CD8-positive, alpha-beta memory T cell (primary cell): ENCODE data around the gene ERFL. TPM values are rescaled to one million over a fixed set of nuclear protein-coding genes. Genes with fewer than 3 reads are reported as not detected.

ENCODE experiments used
- CTCF ChIA-PET: fragments of 350-600 bp; sonication (Branson Sonifier 250); formaldehyde crosslinking; loops from one replicate; lab custom pipeline; 2021; ENCODE audit warnings: antibody characterized with exemption; lab: Charles Lee
- POLR2A ChIA-PET: fragments of 350-600 bp; sonication (Branson Sonifier 250); formaldehyde crosslinking; loops from one replicate; lab custom pipeline; 2021; ENCODE audit warnings: antibody characterized with exemption; lab: Charles Lee
- DNase-seq, 5 donors: peaks; one replicate each; pipeline versions ENCODE4 v3.0.0 to v3.0.0-alpha.2; 2020 to 2022; ENCODE audit warnings: mixed read lengths in 1 of 5
- H3K27ac ChIP-seq: one replicate; pipeline ENCODE4 v1.7.0; 2013; ENCODE audit warnings: low read depth, mild to moderate bottlenecking, low read length, moderate library complexity
- H3K27me3 ChIP-seq: 2 replicates; pipeline ENCODE4 v1.7.0; 2013; ENCODE audit warnings: low read length, mild to moderate bottlenecking; ENCODE audit not compliant: insufficient read depth, poor library complexity, severe bottlenecking
- H3K36me3 ChIP-seq: 2 replicates; pipeline ENCODE4 v1.7.0; 2013; ENCODE audit warnings: mild to moderate bottlenecking, low read length, moderate library complexity; ENCODE audit not compliant: insufficient read depth
- H3K4me1 ChIP-seq: 2 replicates; pipeline ENCODE4 v1.7.0; 2013; ENCODE audit warnings: mild to moderate bottlenecking, low read length, moderate library complexity; ENCODE audit not compliant: insufficient read depth
- H3K4me3 ChIP-seq: 2 replicates; pipeline ENCODE4 v1.7.0; 2013; ENCODE audit warnings: mild to moderate bottlenecking, low read length
- H3K9me3 ChIP-seq: 2 replicates; pipeline ENCODE4 v1.7.0; 2013; ENCODE audit warnings: mild to moderate bottlenecking, low read length
- H3K27ac Mint-ChIP-seq, 8 donors: one replicate each; pipeline ENCODE4 v1.8.0; 2020 to 2021; ENCODE audit warnings: mixed read lengths in 8 of 8, mild to moderate bottlenecking in 6 of 8, inconsistent platforms in 3 of 8, moderate library complexity in 3 of 8
- H3K27me3 Mint-ChIP-seq, 2 donors: one replicate each; pipeline ENCODE4 v1.8.0; 2020 to 2021; ENCODE audit warnings: mixed read lengths in 2 of 2, mild to moderate bottlenecking in 1 of 2, moderate library complexity in 1 of 2
- H3K36me3 Mint-ChIP-seq, 3 donors: one replicate each; pipeline ENCODE4 v1.8.0; 2020 to 2021; ENCODE audit warnings: mixed read lengths in 3 of 3, inconsistent platforms in 1 of 3, mild to moderate bottlenecking in 1 of 3
- H3K4me1 Mint-ChIP-seq, 3 donors: one replicate each; pipeline ENCODE4 v1.8.0; 2020 to 2021; ENCODE audit warnings: mixed read lengths in 3 of 3, inconsistent platforms in 1 of 3, mild to moderate bottlenecking in 1 of 3
- H3K4me3 Mint-ChIP-seq, 7 donors: one replicate each; pipeline ENCODE4 v1.8.0; 2020 to 2021; ENCODE audit warnings: mixed read lengths in 7 of 7, mild to moderate bottlenecking in 6 of 7, moderate library complexity in 4 of 7, inconsistent platforms in 2 of 7
- H3K9me3 Mint-ChIP-seq, 5 donors: one replicate each; pipeline ENCODE4 v1.8.0; 2020 to 2022; ENCODE audit warnings: mixed read lengths in 5 of 5, mild to moderate bottlenecking in 3 of 5, moderate library complexity in 2 of 5, inconsistent platforms in 1 of 5
- polyA plus RNA-seq: library from polyadenylated mRNA; unstranded; fragments of 300-500 nt; fragmentation: Illumina TruSeq; gene quantifications from one replicate; pipeline ENCODE4 v1.2.3, GENCODE V29; 2021
- total RNA-seq, 2 experiments: library from RNA; stranded (reverse); gene quantifications; one replicate each; pipeline ENCODE4 v1.2.3, GENCODE V29; 2021

Gene ERFL
- total and polyA plus RNA-seq, 3 experiments from 2014 or later: 1.3 to 1.4 TPM; not detected in 1

- Mint-ChIP-seq H3K9me3 (no peaks in the 10 kb centered on the region), H3K27me3 (peaks cover 3 to 6% of the 10 kb centered on the region in 2 donors), H3K36me3 (peaks cover 0 to 5% (median 0%) of the 10 kb centered on the region in 3 donors), H3K4me3 (peak overlapping the region in 6 of 7 donors; percentile 36 to 65 (median 52)), H3K27ac (peak overlapping the region in 5 of 8 donors; percentile 16 to 79 (median 25)), H3K4me1 (peaks cover 40 to 47% (median 43%) of the 10 kb centered on the region in 3 donors)
- Histone ChIP-seq H3K4me3 (no peak overlapping the region), H3K4me1 (peaks cover 43% of the 10 kb centered on the region), H3K9me3 (no peaks in the 10 kb centered on the region), H3K27ac (no peak overlapping the region), H3K27me3 (peaks cover 1% of the 10 kb centered on the region), H3K36me3 (no peaks in the 10 kb centered on the region)
- CTCF ChIA-PET: interaction anchor here (0.8 to 5.1 kb wide), 8 partner anchors 13 to 70 kb away, joined by 3 to 30 read pairs (median 4); partner anchors contain the start of gene RPS19
- no peak for DNase-seq
- POLR2A ChIA-PET: interaction anchor here (0.9 to 1.6 kb wide), 3 partner anchors 15 to 21 kb away, joined by 4 to 8 read pairs (median 8); no protein-coding TSS in a partner anchor
These were observed 2.1 kb upstream of the ERFL start for GRCh38 chr19:41930322-41930722.

- Mint-ChIP-seq H3K4me3 (peak overlapping the region in 6 of 7 donors; percentile 36 to 94 (median 87)), H3K36me3 (peaks cover 0 to 5% (median 0%) of the 10 kb centered on the region in 3 donors), H3K27ac (peak overlapping the region in 4 of 8 donors; percentile 10 to 92 (median 73)), H3K27me3 (no peaks in the 10 kb centered on the region), H3K9me3 (no peaks in the 10 kb centered on the region), H3K4me1 (peaks cover 33 to 40% (median 36%) of the 10 kb centered on the region in 3 donors)
- Histone ChIP-seq H3K9me3 (no peaks in the 10 kb centered on the region), H3K4me3 (no peak overlapping the region), H3K27ac (peak overlapping the region; percentile 53), H3K36me3 (no peaks in the 10 kb centered on the region), H3K4me1 (peaks cover 36% of the 10 kb centered on the region), H3K27me3 (no peaks in the 10 kb centered on the region)
- CTCF ChIA-PET: interaction anchor here (0.8 to 5.1 kb wide), 6 partner anchors 16 to 70 kb away, joined by 3 to 30 read pairs (median 4); partner anchors contain the start of gene RPS19
- POLR2A ChIA-PET: interaction anchor here (0.6 to 1.6 kb wide), 4 partner anchors 16 to 35 kb away, joined by 3 to 8 read pairs (median 6); no protein-coding TSS in a partner anchor
- peak in 1 of 5 donors; percentile 43 for DNase-seq
These were observed 1.4 kb upstream of the ERFL start for GRCh38 chr19:41929536-41930071.

- H3K27ac ChIP-seq: peak overlapping the region; percentile 53
- H3K36me3 ChIP-seq: no peaks in the 10 kb centered on the region
- Mint-ChIP-seq H3K9me3 (no peaks in the 10 kb centered on the region), H3K27ac (peak overlapping the region; percentile 48 to 92 (median 73)), H3K27me3 (peaks cover 0 to 1% of the 10 kb centered on the region in 2 donors), H3K4me1 (peaks cover 27 to 33% (median 32%) of the 10 kb centered on the region in 3 donors), H3K4me3 (peak overlapping the region; percentile 86 to 94 (median 88)), H3K36me3 (peaks cover 0 to 5% (median 0%) of the 10 kb centered on the region in 3 donors)
- H3K27me3 ChIP-seq: no peaks in the 10 kb centered on the region
- ChIA-PET POLR2A (interaction anchor here (0.7 to 1.6 kb wide), 8 partner anchors 16 to 69 kb away, joined by 3 to 8 read pairs (median 5); partner anchors contain the start of gene RPS19), CTCF (interaction anchor here (1.0 to 5.1 kb wide), 6 partner anchors 16 to 69 kb away, joined by 3 to 30 read pairs (median 4); partner anchors contain the start of gene RPS19)
- peak in 1 of 5 donors; percentile 58 for DNase-seq
- H3K4me1 ChIP-seq: peaks cover 30% of the 10 kb centered on the region
- no peaks in the 10 kb centered on the region for H3K9me3 ChIP-seq
- peak overlapping the region; percentile 75 for H3K4me3 ChIP-seq
These were observed 696 bp upstream of the ERFL start for GRCh38 chr19:41928754-41929535.

- H3K9me3 ChIP-seq: no peaks in the 10 kb centered on the region
- DNase-seq: peak in 2 of 5 donors; percentile 25 to 65
- H3K4me1 ChIP-seq: peaks cover 29% of the 10 kb centered on the region
- peaks cover 5 to 6% of the 10 kb centered on the region in 2 donors for H3K27me3 Mint-ChIP-seq
- ChIA-PET POLR2A (interaction anchor here (0.7 to 1.4 kb wide), 5 partner anchors 30 to 68 kb away, joined by 3 to 6 read pairs (median 4); partner anchors contain the start of gene RPS19), CTCF (interaction anchor here (1.0 to 5.1 kb wide), 3 partner anchors 18 to 54 kb away, joined by 3 to 30 read pairs (median 4); no protein-coding TSS in a partner anchor)
- peaks cover 27 to 33% (median 27%) of the 10 kb centered on the region in 3 donors for H3K4me1 Mint-ChIP-seq
- H3K36me3 Mint-ChIP-seq: peaks cover 0 to 5% (median 0%) of the 10 kb centered on the region in 3 donors
- peak overlapping the region in 6 of 7 donors; percentile 41 to 93 (median 86) for H3K4me3 Mint-ChIP-seq
- no peaks in the 10 kb centered on the region for H3K36me3 ChIP-seq
- H3K4me3 ChIP-seq: peak overlapping the region; percentile 75
- H3K27ac ChIP-seq: no peak overlapping the region
- H3K27me3 ChIP-seq: no peaks in the 10 kb centered on the region
- H3K27ac Mint-ChIP-seq: peak overlapping the region in 2 of 8 donors; percentile 77 to 90
- H3K9me3 Mint-ChIP-seq: no peaks in the 10 kb centered on the region
These were observed 604 bp downstream of the ERFL start for GRCh38 chr19:41927497-41928192.

- Mint-ChIP-seq H3K4me3 (no peak overlapping the region), H3K27ac (no peak overlapping the region), H3K4me1 (peaks cover 30 to 37% (median 30%) of the 10 kb centered on the region in 3 donors), H3K36me3 (peaks cover 0 to 5% (median 0%) of the 10 kb centered on the region in 3 donors), H3K27me3 (peaks cover 10 to 11% of the 10 kb centered on the region in 2 donors), H3K9me3 (no peaks in the 10 kb centered on the region)
- Histone ChIP-seq H3K4me1 (peaks cover 29% of the 10 kb centered on the region), H3K27me3 (no peaks in the 10 kb centered on the region), H3K27ac (no peak overlapping the region), H3K9me3 (no peaks in the 10 kb centered on the region), H3K4me3 (no peak overlapping the region), H3K36me3 (no peaks in the 10 kb centered on the region)
- peak in 1 of 5 donors; percentile 36 for DNase-seq
- CTCF ChIA-PET: interaction anchor here (5.1 kb wide), 1 partner anchor 53 kb away, joined by 30 read pairs; no protein-coding TSS in a partner anchor
- POLR2A ChIA-PET: interaction anchor here (1.4 kb wide), 1 partner anchor 39 kb away, joined by 3 read pairs; no protein-coding TSS in a partner anchor
These were observed 1.3 kb downstream of the ERFL start for GRCh38 chr19:41926763-41927496.

GRCh38 chr19:41926028-41926762 is 2.1 kb downstream of the ERFL start:
- no peak overlapping the region for H3K4me3 Mint-ChIP-seq
- H3K27ac Mint-ChIP-seq: no peak overlapping the region
- H3K4me3 ChIP-seq: no peak overlapping the region
- peaks cover 11 to 15% of the 10 kb centered on the region in 2 donors for H3K27me3 Mint-ChIP-seq
- H3K27me3 ChIP-seq: no peaks in the 10 kb centered on the region
- peak in 1 of 5 donors; percentile 47 for DNase-seq
- H3K36me3 Mint-ChIP-seq: peaks cover 0 to 5% (median 0%) of the 10 kb centered on the region in 3 donors
- H3K9me3 ChIP-seq: no peaks in the 10 kb centered on the region
- no peak overlapping the region for H3K27ac ChIP-seq
- H3K9me3 Mint-ChIP-seq: no peaks in the 10 kb centered on the region
- CTCF ChIA-PET: interaction anchor here (1.4 kb wide), 1 partner anchor 40 kb away, joined by 5 read pairs; no protein-coding TSS in a partner anchor
- H3K4me1 Mint-ChIP-seq: peaks cover 30 to 40% (median 31%) of the 10 kb centered on the region in 3 donors
- POLR2A ChIA-PET: no interaction called here
- H3K36me3 ChIP-seq: no peaks in the 10 kb centered on the region
- H3K4me1 ChIP-seq: peaks cover 31% of the 10 kb centered on the region
